ENCODE results near the gene LMNTD2.
A peak's percentile ranks its signal among the peaks of the same experiment; 100 is the strongest.

LMNTD2 gene

DNA sequence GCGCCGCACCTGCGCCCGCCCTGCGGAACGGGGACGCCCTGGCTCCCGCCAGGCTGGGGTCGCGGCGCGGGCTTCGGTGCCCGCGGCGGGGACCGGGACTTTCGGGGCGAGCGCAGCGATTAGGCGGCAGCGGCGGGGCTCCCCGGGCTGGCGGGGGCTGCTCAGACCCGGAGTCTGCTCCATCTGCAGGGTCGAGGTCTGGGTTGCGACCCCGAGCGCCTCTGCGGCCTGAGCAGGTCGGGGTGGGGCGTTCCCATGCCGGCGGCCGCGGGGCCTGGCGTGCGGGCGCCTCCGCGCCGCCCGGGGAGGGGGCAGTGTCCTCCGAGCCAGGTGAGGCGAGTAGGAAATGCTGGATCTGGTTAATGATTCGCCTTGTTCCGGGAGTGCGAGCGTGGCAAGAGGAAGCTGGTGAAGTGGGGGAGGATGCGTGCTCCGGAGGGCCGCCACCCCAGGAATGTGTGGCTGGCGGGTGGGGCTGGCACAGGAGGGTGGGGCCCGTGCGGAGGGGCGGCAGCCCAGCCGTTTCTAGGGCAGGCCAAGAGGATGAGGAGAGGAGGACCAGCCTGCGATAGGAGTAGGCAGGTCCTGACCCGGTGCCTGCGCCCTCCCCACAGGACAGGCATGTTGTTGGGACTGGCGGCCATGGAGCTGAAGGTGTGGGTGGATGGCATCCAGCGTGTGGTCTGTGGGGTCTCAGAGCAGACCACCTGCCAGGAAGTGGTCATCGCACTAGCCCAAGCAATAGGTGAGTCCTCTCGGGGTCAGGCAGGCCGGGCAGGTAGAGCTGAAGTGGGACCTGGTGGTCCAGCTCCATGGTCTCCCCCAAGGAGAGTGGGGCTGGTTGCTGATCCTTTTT is 838 bp upstream of the LMNTD2 start:
- peaks cover 20% of the 10 kb centered on the region for H3K27me3 ChIP-seq (ENCODE audit: insufficient read depth, poor library complexity, severe bottlenecking)
- DNase-seq (ENCODE audit: low read depth in 1 of 2, low spot score in 1 of 2), result peak; percentile 58 to 78
- TF ChIP-seq POLR2AphosphoS5 (IDR thresholded peaks at IDR 0.05; ENCODE audit: low read depth) (no peak), GABPA (IDR thresholded peaks at IDR 0.05; ENCODE audit: low read depth) (no peak), SPI1 (IDR thresholded peaks at IDR 0.05; ENCODE audit: borderline replicate concordance, low read depth) (no peak)
- TF ChIP-seq, protein P1, sequence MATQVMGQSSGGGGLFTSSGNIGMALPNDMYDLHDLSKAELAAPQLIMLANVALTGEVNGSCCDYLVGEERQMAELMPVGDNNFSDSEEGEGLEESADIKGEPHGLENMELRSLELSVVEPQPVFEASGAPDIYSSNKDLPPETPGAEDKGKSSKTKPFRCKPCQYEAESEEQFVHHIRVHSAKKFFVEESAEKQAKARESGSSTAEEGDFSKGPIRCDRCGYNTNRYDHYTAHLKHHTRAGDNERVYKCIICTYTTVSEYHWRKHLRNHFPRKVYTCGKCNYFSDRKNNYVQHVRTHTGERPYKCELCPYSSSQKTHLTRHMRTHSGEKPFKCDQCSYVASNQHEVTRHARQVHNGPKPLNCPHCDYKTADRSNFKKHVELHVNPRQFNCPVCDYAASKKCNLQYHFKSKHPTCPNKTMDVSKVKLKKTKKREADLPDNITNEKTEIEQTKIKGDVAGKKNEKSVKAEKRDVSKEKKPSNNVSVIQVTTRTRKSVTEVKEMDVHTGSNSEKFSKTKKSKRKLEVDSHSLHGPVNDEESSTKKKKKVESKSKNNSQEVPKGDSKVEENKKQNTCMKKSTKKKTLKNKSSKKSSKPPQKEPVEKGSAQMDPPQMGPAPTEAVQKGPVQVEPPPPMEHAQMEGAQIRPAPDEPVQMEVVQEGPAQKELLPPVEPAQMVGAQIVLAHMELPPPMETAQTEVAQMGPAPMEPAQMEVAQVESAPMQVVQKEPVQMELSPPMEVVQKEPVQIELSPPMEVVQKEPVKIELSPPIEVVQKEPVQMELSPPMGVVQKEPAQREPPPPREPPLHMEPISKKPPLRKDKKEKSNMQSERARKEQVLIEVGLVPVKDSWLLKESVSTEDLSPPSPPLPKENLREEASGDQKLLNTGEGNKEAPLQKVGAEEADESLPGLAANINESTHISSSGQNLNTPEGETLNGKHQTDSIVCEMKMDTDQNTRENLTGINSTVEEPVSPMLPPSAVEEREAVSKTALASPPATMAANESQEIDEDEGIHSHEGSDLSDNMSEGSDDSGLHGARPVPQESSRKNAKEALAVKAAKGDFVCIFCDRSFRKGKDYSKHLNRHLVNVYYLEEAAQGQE (IDR thresholded peaks at IDR 0.05; ENCODE audit: insufficient replicate concordance, low read depth), result no peak
- TF ChIP-seq, protein P2, sequence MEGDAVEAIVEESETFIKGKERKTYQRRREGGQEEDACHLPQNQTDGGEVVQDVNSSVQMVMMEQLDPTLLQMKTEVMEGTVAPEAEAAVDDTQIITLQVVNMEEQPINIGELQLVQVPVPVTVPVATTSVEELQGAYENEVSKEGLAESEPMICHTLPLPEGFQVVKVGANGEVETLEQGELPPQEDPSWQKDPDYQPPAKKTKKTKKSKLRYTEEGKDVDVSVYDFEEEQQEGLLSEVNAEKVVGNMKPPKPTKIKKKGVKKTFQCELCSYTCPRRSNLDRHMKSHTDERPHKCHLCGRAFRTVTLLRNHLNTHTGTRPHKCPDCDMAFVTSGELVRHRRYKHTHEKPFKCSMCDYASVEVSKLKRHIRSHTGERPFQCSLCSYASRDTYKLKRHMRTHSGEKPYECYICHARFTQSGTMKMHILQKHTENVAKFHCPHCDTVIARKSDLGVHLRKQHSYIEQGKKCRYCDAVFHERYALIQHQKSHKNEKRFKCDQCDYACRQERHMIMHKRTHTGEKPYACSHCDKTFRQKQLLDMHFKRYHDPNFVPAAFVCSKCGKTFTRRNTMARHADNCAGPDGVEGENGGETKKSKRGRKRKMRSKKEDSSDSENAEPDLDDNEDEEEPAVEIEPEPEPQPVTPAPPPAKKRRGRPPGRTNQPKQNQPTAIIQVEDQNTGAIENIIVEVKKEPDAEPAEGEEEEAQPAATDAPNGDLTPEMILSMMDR (IDR thresholded peaks at IDR 0.05; ENCODE audit: insufficient read depth, low read length), result no peak
- no peak overlapping the region for H3K27ac ChIP-seq (replicated peaks)
- H3K4me3 ChIP-seq (replicated peaks; ENCODE audit: insufficient read depth, low read length), result peak overlapping the region; percentile 72

DNA sequence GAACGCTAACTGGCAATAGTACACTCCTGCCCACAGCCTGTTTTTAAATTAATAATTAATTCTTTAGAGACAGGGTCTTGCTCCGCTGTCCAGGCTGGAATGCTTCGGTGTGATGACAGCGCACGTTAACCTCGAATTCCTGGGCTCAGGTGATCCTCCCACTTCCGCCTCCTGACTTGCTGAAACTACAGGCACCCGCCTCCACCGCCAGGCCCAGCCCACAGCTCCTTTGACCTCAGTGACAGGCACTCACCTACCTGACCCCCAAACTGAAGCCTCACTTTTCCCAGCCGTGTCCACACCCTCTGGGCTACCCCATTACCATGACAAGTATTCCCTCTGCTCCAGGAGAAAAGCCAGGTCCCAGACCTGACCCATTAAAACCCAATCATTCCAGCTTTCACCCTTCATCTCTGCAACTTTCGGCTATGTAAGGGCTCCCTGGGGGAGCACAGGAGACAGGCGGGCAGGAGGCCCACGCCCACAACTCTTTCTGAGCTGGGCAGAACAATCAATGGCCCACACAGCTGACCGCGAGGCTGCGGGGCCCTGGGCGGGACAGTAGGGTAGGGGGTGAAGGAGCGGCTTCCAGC is 730 bp downstream of the LMNTD2 start:
- TF ChIP-seq, protein P1 (IDR thresholded peaks at IDR 0.05; ENCODE audit: insufficient replicate concordance, low read depth), result no peak
- TF ChIP-seq POLR2AphosphoS5 (IDR thresholded peaks at IDR 0.05; ENCODE audit: low read depth) (no peak), SPI1 (IDR thresholded peaks at IDR 0.05; ENCODE audit: borderline replicate concordance, low read depth) (no peak), GABPA (IDR thresholded peaks at IDR 0.05; ENCODE audit: low read depth) (no peak)
- TF ChIP-seq, protein P2 (IDR thresholded peaks at IDR 0.05; ENCODE audit: insufficient read depth, low read length), result no peak
- Histone ChIP-seq H3K27ac (replicated peaks) (peak overlapping the region; percentile 74; the same call in 1 of the 2 replicates), H3K4me3 (replicated peaks; ENCODE audit: insufficient read depth, low read length) (peak overlapping the region; percentile 50), H3K27me3 (ENCODE audit: insufficient read depth, poor library complexity, severe bottlenecking) (peaks cover 30% of the 10 kb centered on the region)
- no peak for DNase-seq (ENCODE audit: low read depth in 1 of 2, low spot score in 1 of 2)

DNA sequence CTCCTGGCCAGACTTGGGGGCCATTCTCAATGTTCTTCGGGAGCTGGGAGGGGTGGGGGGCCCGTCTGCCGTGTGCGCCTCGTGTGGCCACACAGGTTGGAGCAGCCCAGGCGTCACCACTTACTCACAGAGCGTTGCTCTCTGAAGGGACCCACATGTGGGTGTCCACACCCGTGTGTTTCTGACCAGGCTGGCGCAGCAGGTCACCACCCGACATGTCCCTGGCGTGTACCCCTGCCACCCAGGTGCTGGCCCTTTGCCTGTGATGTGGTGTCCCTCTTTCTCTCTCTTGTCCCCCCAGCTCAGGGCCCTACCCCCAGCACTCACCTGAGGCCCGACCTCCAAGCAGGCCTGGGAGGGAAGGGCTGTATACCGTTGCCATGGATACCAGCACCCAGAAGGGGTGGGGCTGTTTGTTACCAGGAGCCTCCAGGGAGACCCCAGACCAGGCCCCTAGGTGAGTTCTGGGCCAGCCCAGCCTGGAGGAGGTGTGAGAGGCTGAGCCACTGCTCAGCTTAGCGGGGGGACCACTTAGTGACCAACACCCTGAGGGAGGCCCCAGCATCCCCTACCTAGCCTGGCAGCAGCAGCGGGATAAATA is 1.4 kb downstream of the LMNTD2 start:
- DNase-seq (ENCODE audit: low read depth in 1 of 2, low spot score in 1 of 2), result no peak
- TF ChIP-seq SPI1 (IDR thresholded peaks at IDR 0.05; ENCODE audit: borderline replicate concordance, low read depth) (no peak), POLR2AphosphoS5 (IDR thresholded peaks at IDR 0.05; ENCODE audit: low read depth) (no peak), GABPA (IDR thresholded peaks at IDR 0.05; ENCODE audit: low read depth) (no peak)
- TF ChIP-seq, protein P2 (IDR thresholded peaks at IDR 0.05; ENCODE audit: insufficient read depth, low read length), result no peak
- TF ChIP-seq, protein P1 (IDR thresholded peaks at IDR 0.05; ENCODE audit: insufficient replicate concordance, low read depth), result no peak
- H3K4me3 ChIP-seq (replicated peaks; ENCODE audit: insufficient read depth, low read length), result no peak overlapping the region
- H3K27me3 ChIP-seq (ENCODE audit: insufficient read depth, poor library complexity, severe bottlenecking), result peaks cover 30% of the 10 kb centered on the region
- no peak overlapping the region for H3K27ac ChIP-seq (replicated peaks)
